Neural crest cell (in vitro differentiated cells): ENCODE data around the gene UPK1A. TPM values are rescaled to one million over a fixed set of nuclear protein-coding genes. Genes with fewer than 3 reads are reported as not detected.
A peak's percentile ranks its signal among the peaks of the same experiment; 100 is the strongest.

ENCODE experiments used
- DNase-seq: peaks from one replicate; pipeline ENCODE4 v3.0.0; 2021; ENCODE audit warnings: low read depth, mixed read lengths, low spot score
- H3K27ac Mint-ChIP-seq: one replicate; pipeline ENCODE4 v1.8.0; 2021; ENCODE audit warnings: mild to moderate bottlenecking, mixed read lengths; ENCODE audit not compliant: unreplicated experiment
- H3K27me3 Mint-ChIP-seq: 2 replicates; pipeline ENCODE4 v1.8.0; 2021; ENCODE audit warnings: low read depth, mild to moderate bottlenecking, mixed read lengths
- H3K36me3 Mint-ChIP-seq: 2 replicates; pipeline ENCODE4 v1.8.0; 2021; ENCODE audit warnings: low read depth, mild to moderate bottlenecking, mixed read lengths
- H3K4me1 Mint-ChIP-seq: 2 replicates; pipeline ENCODE4 v1.8.0; 2021; ENCODE audit warnings: mixed read lengths
- H3K4me3 Mint-ChIP-seq: one replicate; pipeline ENCODE4 v1.8.0; 2021; ENCODE audit warnings: mild to moderate bottlenecking, mixed read lengths
- H3K9me3 Mint-ChIP-seq: 2 replicates; pipeline ENCODE4 v1.8.0; 2021; ENCODE audit warnings: mixed read lengths
- long read RNA-seq: library from polyadenylated mRNA; unstranded; transcript quantifications from one replicate; pipeline ENCODE4 v2.0.0, GENCODE V29; 2020
- total RNA-seq: library from RNA; stranded (reverse); gene quantifications from 2 replicates; pipeline ENCODE4 v1.2.1, GENCODE V29; 2021
- TF ChIP-seq, protein P1 (sequence below): fragments of 200-600 bp; sonication (generic); conservative IDR thresholded peaks from 2 replicates; pipeline ENCODE4 v1.5.0; 2021; ENCODE audit warnings: antibody characterized with exemption, mild to moderate bottlenecking

UPK1A gene
- total RNA-seq = not detected in 2 replicates
- long read RNA-seq = 0 reads

DNA sequence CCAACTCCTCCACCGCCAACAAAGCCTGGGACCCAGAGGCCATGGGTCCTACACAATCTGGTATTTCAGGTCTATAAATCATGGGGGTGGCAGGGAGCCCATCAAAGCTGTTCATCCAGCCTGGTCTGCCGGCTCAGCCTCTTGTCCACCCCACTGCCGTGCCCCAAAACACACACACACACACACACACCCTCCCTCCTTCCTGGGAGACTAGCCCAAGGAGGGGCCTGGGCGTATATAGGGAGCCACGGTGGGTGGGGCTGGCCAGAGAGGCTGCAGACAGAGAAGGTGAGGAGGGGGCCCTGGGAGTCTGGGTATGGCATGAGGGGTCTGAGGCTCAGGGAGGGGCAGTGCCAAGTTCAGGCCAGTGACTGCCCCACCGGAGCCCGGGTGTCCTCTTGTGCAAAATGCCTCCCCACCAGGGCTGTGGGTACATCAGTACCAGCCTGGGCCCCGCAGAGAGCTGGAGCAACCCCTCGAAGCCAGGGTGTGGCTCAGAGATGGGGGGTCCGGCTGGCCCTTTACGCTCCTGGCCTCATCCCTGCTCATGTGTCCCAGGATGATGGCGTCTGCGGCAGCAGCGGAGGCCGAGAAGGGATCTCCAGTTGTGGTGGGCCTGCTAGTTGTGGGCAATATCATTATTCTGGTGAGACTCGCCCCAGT, at the start of gene UPK1A:
Gene UPK1A, plus strand, starts transcription at position 267 of the 663 bp plus-strand sequence. Its CDS starts 296 bp downstream, at position 563.
- Mint-ChIP-seq H3K27me3 (peaks cover 19% of the 10 kb centered on the region), H3K4me1 (no peaks in the 10 kb centered on the region), H3K27ac (no peak within 1 kb of the TSS), H3K4me3 (no peak within 1 kb of the TSS), H3K9me3 (no peaks in the 10 kb centered on the region), H3K36me3 (peaks cover 3% of the 10 kb centered on the region)
- TF ChIP-seq, protein P1, sequence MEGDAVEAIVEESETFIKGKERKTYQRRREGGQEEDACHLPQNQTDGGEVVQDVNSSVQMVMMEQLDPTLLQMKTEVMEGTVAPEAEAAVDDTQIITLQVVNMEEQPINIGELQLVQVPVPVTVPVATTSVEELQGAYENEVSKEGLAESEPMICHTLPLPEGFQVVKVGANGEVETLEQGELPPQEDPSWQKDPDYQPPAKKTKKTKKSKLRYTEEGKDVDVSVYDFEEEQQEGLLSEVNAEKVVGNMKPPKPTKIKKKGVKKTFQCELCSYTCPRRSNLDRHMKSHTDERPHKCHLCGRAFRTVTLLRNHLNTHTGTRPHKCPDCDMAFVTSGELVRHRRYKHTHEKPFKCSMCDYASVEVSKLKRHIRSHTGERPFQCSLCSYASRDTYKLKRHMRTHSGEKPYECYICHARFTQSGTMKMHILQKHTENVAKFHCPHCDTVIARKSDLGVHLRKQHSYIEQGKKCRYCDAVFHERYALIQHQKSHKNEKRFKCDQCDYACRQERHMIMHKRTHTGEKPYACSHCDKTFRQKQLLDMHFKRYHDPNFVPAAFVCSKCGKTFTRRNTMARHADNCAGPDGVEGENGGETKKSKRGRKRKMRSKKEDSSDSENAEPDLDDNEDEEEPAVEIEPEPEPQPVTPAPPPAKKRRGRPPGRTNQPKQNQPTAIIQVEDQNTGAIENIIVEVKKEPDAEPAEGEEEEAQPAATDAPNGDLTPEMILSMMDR = no peak
- DNase-seq = no peak

DNA sequence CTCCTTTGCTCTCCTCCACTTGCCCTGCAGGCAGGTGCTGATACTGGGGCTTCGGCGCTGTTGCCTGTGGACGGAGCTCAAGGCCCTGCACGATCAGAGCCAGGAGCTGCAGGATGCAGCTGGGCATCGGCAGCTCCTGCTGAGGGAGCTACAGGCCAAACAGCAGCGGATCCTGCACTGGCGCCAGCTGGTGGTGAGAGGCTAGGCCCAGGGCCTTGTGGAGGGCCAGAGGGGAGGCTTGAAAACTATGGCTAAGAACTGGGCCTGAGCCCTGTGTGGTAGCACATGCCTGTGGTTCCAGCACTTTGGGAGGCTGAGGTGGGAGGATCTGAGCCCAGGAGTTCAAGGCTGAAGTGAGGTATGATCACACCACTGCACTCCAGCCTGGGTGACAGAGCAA, 47.5 kb upstream of the UPK1A start:
- H3K9me3 Mint-ChIP-seq = no peaks in the 10 kb centered on the region
- DNase-seq = no peak
- H3K27ac Mint-ChIP-seq = no peak overlapping the region
- peaks cover under 1% of the 10 kb centered on the region for H3K4me1 Mint-ChIP-seq
- H3K27me3 Mint-ChIP-seq = no peaks in the 10 kb centered on the region
- TF ChIP-seq, protein P1 = no peak
- no peak overlapping the region for H3K4me3 Mint-ChIP-seq
- H3K36me3 Mint-ChIP-seq = peaks cover 3% of the 10 kb centered on the region

DNA sequence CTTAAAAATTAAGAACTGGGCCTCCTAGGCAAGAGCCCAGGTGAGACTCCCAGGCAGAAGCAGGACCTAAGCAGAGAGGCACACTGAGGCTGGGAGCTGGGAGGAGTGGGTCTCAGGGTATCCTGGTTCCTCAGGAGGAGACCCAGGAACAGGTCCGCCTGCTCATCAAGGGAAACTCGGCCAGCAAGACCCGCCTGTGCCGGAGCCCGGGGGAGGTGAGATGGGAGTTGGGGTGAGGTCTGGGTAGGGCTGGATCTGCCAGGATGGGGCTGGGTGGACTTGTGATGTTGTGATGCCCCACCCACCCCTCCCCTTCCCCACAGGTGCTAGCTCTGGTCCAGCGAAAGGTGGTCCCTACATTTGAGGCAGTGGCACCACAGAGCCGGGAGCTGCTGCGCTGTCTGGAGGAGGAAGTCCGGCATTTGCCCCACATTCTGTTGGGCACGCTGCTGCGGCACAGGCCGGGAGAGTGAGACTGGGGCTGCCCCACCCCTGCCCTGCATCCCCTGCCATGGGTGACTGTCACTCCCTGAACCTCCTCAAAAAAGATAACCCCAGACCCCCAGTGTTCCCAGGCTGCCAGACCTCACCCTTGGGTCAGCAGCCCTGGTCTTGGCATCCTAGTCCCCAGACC, 46.9 kb upstream of the UPK1A start:
- Mint-ChIP-seq H3K27me3 (no peaks in the 10 kb centered on the region), H3K27ac (no peak overlapping the region), H3K4me1 (no peaks in the 10 kb centered on the region), H3K36me3 (peaks cover 3% of the 10 kb centered on the region), H3K4me3 (no peak overlapping the region), H3K9me3 (no peaks in the 10 kb centered on the region)
- no peak for DNase-seq
- TF ChIP-seq, protein P1 = no peak

DNA sequence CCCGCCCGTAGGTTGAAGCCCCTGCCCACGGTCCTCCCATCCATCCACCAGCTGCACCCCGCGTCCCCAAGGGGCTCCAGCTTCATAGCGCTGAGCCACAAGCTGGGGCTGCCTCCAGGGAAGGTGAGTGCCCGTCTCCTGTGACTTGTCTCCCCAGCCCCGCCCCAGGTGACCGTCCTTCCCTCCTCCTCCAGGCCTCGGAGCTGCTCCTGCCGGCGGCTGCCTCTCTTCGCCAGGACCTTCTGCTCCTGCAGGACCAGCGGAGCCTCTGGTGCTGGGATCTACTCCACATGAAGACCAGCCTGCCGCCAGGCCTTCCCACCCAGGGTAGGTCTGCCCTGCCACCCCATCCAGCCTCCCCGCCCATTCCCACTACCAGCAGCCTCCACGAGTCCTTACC, 46.3 kb upstream of the UPK1A start:
- Mint-ChIP-seq H3K27ac (no peak overlapping the region), H3K36me3 (peaks cover 3% of the 10 kb centered on the region), H3K9me3 (no peaks in the 10 kb centered on the region), H3K4me1 (no peaks in the 10 kb centered on the region), H3K27me3 (no peaks in the 10 kb centered on the region), H3K4me3 (peak overlapping the region; percentile 12)
- DNase-seq = no peak
- TF ChIP-seq, protein P1 = no peak

DNA sequence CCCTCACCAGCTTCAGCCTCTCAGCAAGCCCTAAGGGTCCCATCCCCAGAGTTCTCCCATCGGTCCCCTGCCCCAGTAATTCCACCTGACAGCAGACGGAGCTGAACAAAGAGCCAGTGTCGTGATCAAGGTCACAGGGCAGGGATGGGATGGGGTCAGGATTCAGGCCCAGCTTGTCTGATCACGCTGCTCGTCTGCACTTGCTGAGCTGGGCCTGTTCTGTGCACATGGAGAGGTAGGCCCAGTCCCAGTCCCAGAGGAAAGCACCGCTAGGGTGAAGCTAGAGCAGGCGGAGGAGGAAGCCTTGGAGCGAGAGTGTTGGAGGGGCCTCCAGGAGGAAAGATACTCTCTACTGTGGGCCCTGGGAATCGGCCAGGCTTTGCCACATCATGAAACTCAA, 44.6 kb upstream of the UPK1A start:
- Mint-ChIP-seq H3K27ac (peak overlapping the region; percentile 12), H3K4me1 (no peaks in the 10 kb centered on the region), H3K9me3 (no peaks in the 10 kb centered on the region), H3K36me3 (no peaks in the 10 kb centered on the region), H3K4me3 (no peak overlapping the region), H3K27me3 (no peaks in the 10 kb centered on the region)
- no peak for DNase-seq
- TF ChIP-seq, protein P1 = no peak
